Stimulated activated CD8-positive, alpha-beta memory T cell treated with anti-CD3 and anti-CD28 coated beads, Interleukin-4, amount 100 ng/mL, for 24 hours (primary cell): ENCODE data around the gene SYNJ1.
A peak's percentile ranks its signal among the peaks of the same experiment; 100 is the strongest.
"Not testable (repeated sequence)": the region's sequence is repeated elsewhere in the genome, so short reads cannot be mapped to it uniquely, and the experiment has no call there.

ENCODE experiments used
- DNase-seq: peaks from one replicate; pipeline ENCODE4 v3.0.0-alpha.2; 2020; ENCODE audit warnings: low read depth

The SYNJ1 gene

GRCh38 chr21:32736083-32736482 lies 8.3 kb upstream of the SYNJ1 start:
- DNase-seq: not testable (repeated sequence)

- DNase-seq: no peak
Measured at GRCh38 chr21:32735524-32735923, 7.7 kb upstream of the SYNJ1 start.

DNA sequence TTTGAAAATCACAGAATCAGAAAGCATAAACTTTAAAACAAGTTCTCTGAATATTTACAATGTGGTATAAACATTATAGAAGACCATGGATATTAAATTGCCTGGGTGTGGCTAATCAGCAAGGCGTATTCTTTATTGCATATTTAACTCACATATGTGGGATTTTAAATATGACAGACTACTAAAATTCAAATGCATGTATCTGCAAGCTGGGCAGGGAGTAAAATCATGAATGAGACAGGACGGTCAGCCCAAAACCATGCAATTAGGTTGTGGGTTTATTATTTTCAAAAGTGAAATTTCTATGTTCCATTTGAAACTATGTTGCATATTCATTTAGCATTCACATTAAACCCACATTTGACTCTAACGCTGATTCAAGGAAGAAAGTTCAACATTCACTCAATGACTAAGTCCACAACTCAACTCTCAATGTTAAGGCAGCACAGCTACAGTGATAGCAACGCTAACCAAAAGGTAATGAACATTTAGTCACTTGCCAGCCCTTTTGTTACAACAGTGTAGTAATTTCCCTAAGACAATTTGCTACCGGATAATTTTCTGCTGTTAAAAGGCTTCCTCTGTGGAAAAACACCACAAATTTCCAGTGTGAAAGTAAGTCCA lies 6.3 kb upstream of the SYNJ1 start:
- DNase-seq: no peak

GRCh38 chr21:32733356-32733755 lies 5.5 kb upstream of the SYNJ1 start:
- peak; percentile 19 for DNase-seq

GRCh38 chr21:32732544-32732943 lies 4.7 kb upstream of the SYNJ1 start:
- no peak for DNase-seq

GRCh38 chr21:32728848-32729247 lies 1.0 kb upstream of the SYNJ1 start:
- no peak for DNase-seq

GRCh38 chr21:32728456-32728839 lies 635 bp upstream of the SYNJ1 start:
- DNase-seq: no peak

DNA sequence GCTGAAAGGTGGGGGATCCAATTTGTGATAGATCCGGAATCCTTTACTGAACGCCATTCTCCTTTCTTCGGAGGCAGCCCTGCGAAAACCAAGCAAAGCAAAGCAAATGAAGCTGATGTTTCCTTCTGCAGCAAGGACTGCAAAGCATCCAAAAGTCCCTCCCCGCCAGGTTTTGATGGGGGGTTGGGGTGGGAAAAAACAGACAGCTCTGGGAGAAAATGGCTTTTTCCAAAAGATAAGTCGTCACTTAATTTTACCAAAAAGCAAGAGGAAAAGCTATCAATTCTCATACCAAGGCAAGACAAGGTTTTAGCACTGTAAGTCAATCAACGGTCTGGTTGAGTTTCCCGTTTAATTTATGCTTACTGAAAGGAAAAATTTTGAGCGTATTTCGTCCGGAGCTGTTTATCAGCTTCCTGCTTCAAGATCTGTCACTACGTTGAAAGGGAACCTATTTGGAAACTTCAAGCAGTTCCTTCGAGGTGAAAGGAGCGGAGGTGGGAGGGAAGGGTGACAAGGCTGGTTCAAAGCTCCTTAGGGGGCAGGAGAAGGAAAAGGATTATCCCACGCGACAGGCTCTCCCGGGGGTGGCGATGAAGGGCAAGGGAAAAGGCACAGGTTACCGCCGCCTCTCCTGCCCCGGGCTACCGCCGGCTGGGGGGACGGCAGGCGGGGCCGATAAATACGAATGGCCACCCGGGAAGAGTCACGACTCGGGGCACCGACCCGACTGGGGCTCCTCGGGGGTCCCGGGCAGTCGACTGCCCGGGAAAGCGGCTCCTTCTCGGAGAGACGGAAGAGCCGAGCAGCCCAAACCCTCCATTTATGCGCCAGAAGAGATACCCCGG lies 750 bp downstream of the SYNJ1 start:
- DNase-seq: no peak

DNA sequence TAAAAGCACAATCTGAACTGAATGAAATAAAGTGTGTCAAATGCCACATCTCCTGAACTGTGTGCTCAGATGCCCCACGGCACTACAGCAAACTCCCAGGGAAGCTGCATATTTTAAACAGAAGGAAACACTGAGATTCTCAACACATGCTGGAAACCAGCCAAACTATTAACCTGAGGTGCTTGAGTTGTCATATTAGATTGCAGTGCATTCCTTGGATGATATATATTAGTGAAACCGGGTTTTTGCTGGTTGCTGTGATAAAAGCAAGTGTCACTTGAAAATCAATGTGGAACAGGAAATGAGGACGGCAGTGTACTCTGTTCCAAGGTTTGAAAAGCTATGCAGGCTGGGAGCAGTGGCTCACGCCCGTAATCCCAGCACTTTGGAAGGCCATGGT lies 8.7 kb downstream of the SYNJ1 start:
- no peak for DNase-seq

- DNase-seq: no peak
Measured at GRCh38 chr21:32717851-32718316, 9.9 kb downstream of the SYNJ1 start.

GRCh38 chr21:32716486-32716885 lies 11.3 kb downstream of the SYNJ1 start:
- DNase-seq: no peak

DNA sequence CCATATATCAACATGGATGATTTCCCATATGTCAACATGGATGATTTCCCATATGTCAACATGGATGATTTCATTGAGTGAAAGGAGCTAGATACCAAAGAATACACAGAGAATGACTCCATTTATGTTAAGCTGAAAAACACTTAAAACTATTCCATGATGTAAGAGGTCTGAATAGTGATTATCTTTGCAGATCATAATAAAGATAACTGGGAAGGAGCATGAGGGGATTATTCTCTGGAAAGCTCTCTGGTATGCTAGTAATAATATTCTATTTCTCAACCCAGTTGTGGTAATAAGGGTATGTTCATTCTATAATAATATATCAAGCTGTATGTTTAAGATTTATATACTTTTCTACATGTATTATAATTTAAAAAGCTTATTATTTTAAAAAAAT lies 14.1 kb downstream of the SYNJ1 start:
- DNase-seq: no peak

- no peak for DNase-seq
Measured at GRCh38 chr21:32712641-32713040, 15.2 kb downstream of the SYNJ1 start.

DNA sequence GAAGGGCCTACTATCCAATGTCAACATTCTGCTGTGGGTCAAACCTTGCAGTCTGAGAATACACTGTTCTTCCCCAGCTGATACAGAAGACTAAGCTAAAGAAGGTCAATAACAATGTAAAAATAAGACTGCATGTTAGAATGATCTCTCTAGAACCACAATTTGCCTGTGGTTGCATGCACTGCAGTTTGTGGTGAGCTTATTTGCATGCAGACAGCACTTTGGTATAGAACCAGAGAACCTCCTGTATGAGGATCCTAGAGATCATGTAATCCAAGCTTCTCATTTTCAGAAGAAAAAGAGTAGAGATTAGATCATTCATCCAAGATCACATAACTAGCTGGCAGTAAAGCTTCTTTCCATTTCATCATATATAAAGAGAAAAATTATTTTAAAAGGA lies 15.8 kb downstream of the SYNJ1 start:
- no peak for DNase-seq

DNA sequence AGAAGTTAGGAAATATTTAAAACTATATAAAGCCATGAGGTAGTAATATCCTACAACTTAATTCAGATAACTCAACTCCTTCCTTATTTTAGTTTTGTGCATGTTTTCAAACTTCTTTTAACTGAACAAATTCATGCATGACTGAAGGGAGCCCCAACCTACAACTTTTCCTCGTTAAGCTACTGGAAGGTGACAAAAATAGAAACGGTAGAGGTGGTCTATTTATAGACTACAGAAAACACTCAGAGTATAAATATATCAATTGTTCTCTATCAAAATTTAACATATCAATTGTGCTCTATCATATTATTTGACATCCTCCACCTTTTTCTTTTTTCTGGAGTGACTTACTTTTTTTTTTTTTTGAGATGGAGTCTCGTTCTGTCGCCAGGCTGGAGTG lies 16.8 kb downstream of the SYNJ1 start:
- no peak for DNase-seq

- no peak for DNase-seq
Measured at GRCh38 chr21:32710069-32710784, 17.6 kb downstream of the SYNJ1 start.

GRCh38 chr21:32708069-32708468 lies 19.7 kb downstream of the SYNJ1 start:
- no peak for DNase-seq

DNA sequence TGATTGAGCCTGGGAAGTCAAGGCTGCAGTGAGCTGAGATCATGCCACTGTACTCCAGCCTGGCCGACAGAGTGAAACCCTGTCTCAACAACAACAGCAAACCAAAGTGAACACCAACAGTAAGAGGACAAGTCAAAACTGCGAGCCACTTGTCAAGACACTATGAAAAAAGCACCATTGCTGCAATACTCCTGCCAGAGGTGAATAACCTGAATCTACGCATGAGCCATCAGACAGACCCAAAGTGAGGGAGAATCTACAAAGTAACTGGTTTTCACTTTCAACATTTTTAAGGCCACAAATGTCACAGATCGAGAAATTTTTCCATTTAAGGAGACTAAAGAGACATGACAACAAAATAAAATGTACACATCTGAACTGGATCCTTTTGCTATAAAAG lies 21.9 kb downstream of the SYNJ1 start:
- DNase-seq: no peak

DNA sequence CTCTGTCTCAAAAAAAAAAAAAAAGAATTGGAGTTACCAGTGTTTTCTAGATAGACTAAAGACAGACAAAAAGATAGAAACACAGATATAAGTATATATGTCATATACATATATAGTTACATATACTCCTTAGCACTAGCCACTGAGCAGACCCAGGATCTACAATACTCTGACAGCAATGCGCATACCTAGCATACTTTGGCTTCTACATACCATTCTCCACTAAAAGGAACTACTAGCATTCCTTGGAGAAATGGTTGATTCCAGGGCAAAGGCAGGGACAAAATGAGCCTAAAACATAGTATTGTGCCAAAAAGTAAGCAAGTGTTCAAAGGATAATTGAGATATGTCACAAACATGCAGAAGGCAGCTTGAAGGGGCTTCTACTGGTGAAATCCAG lies 22.7 kb downstream of the SYNJ1 start:
- DNase-seq: no peak

DNA sequence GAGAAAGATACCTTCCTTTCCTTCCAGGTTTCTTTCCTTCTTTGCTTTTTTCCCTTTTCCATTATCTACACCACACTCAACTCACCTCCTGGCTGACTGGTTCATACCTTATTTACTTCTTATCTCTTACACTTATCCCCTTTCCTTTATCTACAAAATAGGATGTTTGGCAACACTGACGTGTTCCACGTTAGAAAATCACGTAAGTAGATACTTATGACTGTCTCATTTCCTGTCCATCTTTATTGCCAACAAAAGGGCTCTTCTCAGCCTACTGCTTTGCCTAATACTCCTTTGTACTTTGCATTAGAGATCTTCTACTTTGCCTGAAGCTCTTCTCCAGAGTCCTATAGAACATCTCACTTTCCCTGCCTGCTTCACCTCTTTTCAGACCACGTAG lies 25.1 kb downstream of the SYNJ1 start:
- no peak for DNase-seq

DNA sequence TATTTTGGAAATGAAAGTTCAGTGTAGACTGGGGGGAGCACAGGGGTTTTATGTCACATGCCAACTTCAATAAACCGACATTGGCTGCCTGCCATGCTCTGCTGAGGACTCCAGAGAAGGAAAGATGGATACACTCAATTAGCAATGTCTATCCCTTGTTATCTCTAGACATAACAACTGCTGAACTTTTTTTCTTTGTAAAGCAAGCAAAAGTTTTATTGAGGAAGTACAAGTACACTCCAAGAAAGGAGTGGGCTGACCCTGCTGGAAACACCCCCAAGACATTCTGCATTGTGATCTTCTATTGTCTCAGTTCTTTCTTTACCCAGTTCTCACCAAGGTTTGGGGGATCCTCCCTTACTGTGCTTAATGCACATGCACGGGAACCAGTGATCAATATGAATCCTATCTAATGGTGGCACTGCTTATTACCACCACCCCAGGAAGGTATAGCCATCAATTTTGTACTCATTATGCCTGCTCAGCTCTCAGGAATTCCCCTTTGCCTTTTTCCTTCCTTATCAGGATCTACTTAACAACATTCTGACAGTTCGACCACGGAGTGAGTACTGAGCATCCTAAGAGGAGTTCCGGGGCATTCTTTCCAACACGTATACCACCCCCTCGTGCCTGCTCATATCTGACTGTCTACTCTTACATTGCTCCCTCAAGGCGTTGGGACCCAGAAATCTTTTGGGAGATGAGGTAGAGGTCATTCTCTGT lies 28.7 kb downstream of the SYNJ1 start:
- no peak for DNase-seq

DNA sequence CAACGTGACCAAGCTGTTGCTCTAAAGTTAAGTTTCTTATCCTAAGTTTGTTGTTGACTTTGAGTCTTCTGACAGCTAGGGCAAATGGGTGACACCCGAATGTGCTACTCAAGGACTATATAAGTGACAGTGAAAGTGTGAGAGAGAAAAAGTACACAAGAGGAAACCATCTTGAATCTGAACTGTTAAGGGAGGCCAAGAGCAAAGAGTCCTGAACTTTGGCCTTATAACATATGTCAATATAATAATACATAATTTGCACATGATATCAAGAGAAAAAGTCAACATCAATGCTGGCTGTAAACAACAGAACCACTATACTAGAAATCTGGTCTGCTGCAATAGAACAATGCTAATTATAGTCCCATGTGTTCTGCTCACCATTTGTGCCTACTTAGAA lies 29.5 kb downstream of the SYNJ1 start:
- DNase-seq: no peak
